Cardiac fibroblast (primary cell): Measurements from ENCODE around the gene GABPB2.

Experiments
- DNase-seq, 2 donors: peaks; one replicate each; pipeline versions ENCODE4 v3.0.0 to v3.0.0-alpha.2; 2010; ENCODE audit warnings: low read depth in 2 of 2
- H3K4me3 ChIP-seq, 2 donors: replicated peaks in 1 of 2; 1 replicate in 1 of 2; 2 replicates in 1 of 2; pipeline ENCODE4 v1.5.1; 2011; ENCODE audit warnings: low read depth in 2 of 2, low read length in 2 of 2, mild to moderate bottlenecking in 2 of 2, moderate library complexity in 1 of 2
- CTCF ChIP-seq: IDR thresholded peaks from one replicate; pipeline ENCODE4 v1.5.1; 2011; ENCODE audit warnings: low read depth, mild to moderate bottlenecking, low read length, inconsistent platforms

The GABPB2 gene

GRCh38 chr1:151050051-151050688 lies 20.4 kb upstream of the GABPB2 start:
- TF ChIP-seq CTCF = no peak
- H3K4me3 ChIP-seq = no peak overlapping the region

GRCh38 chr1:151051356-151052009 lies 19.1 kb upstream of the GABPB2 start:
- no peak overlapping the region for H3K4me3 ChIP-seq
- no peak for DNase-seq
- no peak for TF ChIP-seq CTCF

More at GRCh38 chr1:151050051-151050688, 20.4 kb upstream of the GABPB2 start:
- no peak for DNase-seq

- no peak overlapping the region for H3K4me3 ChIP-seq
- DNase-seq = no peak
- no peak for TF ChIP-seq CTCF
These were observed 15.5 kb upstream of the GABPB2 start for GRCh38 chr1:151054971-151055547.

- DNase-seq = no peak
- H3K4me3 ChIP-seq = no peak overlapping the region
- no peak for TF ChIP-seq CTCF
These were observed 15.0 kb upstream of the GABPB2 start for GRCh38 chr1:151055581-151055980.

- no peak overlapping the region for H3K4me3 ChIP-seq
- DNase-seq = no peak
- TF ChIP-seq CTCF = no peak
These were observed 14.4 kb upstream of the GABPB2 start for GRCh38 chr1:151056149-151056548.

GRCh38 chr1:151058692-151059091 lies 11.9 kb upstream of the GABPB2 start:
- DNase-seq = peak; percentile 17 to 40
- TF ChIP-seq CTCF = no peak
- peak overlapping the region; percentile 83 to 94 for H3K4me3 ChIP-seq
